Neural progenitor cell (in vitro differentiated cells): ENCODE data around the gene KCNK17.

Experiments
- EZH2phosphoT487 ChIP-seq: fragments of 200-600 bp; sonication (generic); IDR thresholded peaks from 2 replicates; pipeline ENCODE4 v1.6.1; 2017; ENCODE audit warnings: antibody characterized with exemption
- TF ChIP-seq, protein P1 (sequence below): fragments of 200-600 bp; sonication (generic); IDR thresholded peaks from 2 replicates; pipeline ENCODE4 v1.5.1; 2017; ENCODE audit warnings: antibody characterized with exemption, mild to moderate bottlenecking

DNA sequence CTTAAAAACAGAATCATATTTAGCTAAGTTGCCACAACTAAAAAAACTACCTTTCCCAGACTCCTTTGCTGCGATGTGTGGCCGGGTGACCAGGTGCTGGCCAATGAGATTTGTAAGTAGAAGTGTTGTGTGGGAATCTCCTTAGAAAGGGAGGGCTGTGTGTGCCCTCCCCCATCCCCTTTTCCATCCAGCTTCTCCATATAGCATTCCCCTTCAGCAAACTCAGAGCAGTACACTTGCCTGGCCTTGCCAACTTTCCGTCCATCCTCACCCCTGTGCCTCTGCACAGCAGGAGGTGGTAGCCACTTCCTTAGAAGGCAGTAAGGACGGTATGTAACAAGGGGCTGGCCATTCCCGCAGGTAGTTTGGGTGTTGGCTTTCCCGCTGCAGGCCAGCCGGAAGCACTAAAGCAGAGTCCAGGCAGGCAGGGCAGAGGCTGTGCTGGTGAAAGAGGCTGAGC is 30.6 kb upstream of the KCNK17 start:
- TF ChIP-seq, protein P1, sequence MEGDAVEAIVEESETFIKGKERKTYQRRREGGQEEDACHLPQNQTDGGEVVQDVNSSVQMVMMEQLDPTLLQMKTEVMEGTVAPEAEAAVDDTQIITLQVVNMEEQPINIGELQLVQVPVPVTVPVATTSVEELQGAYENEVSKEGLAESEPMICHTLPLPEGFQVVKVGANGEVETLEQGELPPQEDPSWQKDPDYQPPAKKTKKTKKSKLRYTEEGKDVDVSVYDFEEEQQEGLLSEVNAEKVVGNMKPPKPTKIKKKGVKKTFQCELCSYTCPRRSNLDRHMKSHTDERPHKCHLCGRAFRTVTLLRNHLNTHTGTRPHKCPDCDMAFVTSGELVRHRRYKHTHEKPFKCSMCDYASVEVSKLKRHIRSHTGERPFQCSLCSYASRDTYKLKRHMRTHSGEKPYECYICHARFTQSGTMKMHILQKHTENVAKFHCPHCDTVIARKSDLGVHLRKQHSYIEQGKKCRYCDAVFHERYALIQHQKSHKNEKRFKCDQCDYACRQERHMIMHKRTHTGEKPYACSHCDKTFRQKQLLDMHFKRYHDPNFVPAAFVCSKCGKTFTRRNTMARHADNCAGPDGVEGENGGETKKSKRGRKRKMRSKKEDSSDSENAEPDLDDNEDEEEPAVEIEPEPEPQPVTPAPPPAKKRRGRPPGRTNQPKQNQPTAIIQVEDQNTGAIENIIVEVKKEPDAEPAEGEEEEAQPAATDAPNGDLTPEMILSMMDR = no peak
- no peak for TF ChIP-seq EZH2phosphoT487
